ENCODE results near the gene TSBP1.

DNA sequence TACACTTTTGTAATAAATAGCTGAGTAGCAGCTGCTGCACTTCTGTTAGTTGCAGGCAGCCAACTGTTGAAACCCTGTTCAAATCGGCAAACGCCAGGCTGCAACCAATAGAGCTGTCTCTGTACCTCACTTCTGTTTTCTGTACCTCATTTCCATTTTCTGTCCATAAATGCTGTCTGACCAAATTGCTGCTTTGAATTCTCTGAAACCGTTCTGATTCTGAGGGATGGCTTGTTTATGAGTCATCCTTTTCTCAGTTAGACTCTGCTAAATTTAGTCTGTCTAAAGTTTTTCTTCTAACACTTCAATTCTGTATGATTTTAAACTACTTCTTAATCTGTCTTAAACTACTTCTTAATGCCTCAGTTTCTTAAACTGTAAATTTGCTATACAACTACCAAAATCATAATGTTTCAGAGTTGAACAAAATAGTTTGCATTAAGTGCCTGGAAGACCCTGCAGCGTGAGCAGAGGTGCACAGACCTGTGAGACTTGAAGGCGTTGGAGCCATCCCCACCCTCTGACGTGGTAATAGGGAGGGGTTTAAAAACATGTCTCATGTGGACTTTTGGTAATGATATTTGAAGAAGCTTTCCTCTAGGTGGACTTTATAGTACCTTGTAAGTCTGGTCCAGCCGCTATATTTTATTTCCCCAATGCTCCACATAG lies 25.7 kb upstream of the TSBP1 start:
- TF ChIP-seq, protein P1, sequence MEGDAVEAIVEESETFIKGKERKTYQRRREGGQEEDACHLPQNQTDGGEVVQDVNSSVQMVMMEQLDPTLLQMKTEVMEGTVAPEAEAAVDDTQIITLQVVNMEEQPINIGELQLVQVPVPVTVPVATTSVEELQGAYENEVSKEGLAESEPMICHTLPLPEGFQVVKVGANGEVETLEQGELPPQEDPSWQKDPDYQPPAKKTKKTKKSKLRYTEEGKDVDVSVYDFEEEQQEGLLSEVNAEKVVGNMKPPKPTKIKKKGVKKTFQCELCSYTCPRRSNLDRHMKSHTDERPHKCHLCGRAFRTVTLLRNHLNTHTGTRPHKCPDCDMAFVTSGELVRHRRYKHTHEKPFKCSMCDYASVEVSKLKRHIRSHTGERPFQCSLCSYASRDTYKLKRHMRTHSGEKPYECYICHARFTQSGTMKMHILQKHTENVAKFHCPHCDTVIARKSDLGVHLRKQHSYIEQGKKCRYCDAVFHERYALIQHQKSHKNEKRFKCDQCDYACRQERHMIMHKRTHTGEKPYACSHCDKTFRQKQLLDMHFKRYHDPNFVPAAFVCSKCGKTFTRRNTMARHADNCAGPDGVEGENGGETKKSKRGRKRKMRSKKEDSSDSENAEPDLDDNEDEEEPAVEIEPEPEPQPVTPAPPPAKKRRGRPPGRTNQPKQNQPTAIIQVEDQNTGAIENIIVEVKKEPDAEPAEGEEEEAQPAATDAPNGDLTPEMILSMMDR (IDR thresholded peaks at IDR 0.05), result no peak
- TF ChIP-seq POLR2AphosphoS5 (IDR thresholded peaks at IDR 0.05; ENCODE audit: low read depth, low read length), result no peak

Data from Panc1 (cell line).